ENCODE results near the gene CALML3. TPM values are rescaled to one million over a fixed set of nuclear protein-coding genes. Genes with fewer than 3 reads are reported as not detected.

The CALML3 gene
- total RNA-seq, 1 experiment from 2014 or later, result not detected

DNA sequence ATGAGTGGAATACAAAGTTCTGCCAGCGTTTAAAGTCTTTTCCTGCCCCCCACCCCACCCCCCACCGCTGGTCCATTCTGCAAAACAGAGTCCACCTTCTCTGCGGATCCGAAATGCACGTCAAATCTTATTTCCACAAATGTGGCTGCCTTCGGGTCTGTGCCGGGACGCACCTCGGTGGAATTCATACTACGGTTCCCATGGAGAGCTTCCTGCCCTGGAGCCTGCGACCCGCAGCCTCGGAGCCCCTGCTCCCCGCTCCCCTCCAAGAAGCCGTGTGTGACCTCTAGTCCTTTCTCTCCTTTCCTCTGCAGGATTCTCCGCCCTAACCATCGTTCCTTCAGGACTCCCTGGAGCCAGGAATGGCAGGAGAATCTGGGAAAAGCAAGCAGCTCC, 12.9 kb upstream of the CALML3 start:
- Mint-ChIP-seq H3K27ac (no peak overlapping the region), H3K4me3 (no peak overlapping the region), H3K27me3 (ENCODE audit: low read depth) (peaks cover 5% of the 10 kb centered on the region), H3K4me1 (peaks cover 9 to 21% of the 10 kb centered on the region in 2 experiments), H3K36me3 (ENCODE audit: insufficient read depth in 1 of 3, low read depth in 3 of 3) (no peaks in the 10 kb centered on the region), H3K9me3 (no peaks in the 10 kb centered on the region; a peak in 2 of 5 replicates)
- no peak overlapping the region for H2BK15ac ChIP-seq (ENCODE audit: low read depth, low read length)
- H3K27me3 ChIP-seq (ENCODE audit: insufficient read depth, low read length), result no peaks in the 10 kb centered on the region
- no peak overlapping the region for H4K5ac ChIP-seq (ENCODE audit: insufficient read length, low read depth, low read length)
- no peak overlapping the region for H2AFZ ChIP-seq (ENCODE audit: low read length)
- H2BK20ac ChIP-seq (ENCODE audit: low read depth, low read length, poor library complexity, severe bottlenecking), result no peak overlapping the region
- H3K4me2 ChIP-seq (ENCODE audit: insufficient read depth, insufficient read length, low read length), result no peak overlapping the region
- no peak overlapping the region for H3T11ph ChIP-seq (ENCODE audit: low read length)
- TF ChIP-seq, protein P1, sequence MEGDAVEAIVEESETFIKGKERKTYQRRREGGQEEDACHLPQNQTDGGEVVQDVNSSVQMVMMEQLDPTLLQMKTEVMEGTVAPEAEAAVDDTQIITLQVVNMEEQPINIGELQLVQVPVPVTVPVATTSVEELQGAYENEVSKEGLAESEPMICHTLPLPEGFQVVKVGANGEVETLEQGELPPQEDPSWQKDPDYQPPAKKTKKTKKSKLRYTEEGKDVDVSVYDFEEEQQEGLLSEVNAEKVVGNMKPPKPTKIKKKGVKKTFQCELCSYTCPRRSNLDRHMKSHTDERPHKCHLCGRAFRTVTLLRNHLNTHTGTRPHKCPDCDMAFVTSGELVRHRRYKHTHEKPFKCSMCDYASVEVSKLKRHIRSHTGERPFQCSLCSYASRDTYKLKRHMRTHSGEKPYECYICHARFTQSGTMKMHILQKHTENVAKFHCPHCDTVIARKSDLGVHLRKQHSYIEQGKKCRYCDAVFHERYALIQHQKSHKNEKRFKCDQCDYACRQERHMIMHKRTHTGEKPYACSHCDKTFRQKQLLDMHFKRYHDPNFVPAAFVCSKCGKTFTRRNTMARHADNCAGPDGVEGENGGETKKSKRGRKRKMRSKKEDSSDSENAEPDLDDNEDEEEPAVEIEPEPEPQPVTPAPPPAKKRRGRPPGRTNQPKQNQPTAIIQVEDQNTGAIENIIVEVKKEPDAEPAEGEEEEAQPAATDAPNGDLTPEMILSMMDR (conservative IDR thresholded peaks at IDR 0.05), result no peak
- H3K4me1 ChIP-seq (ENCODE audit: insufficient read depth, low read length), result no peaks in the 10 kb centered on the region
- H3K27ac ChIP-seq (ENCODE audit: insufficient read length, low read depth, low read length), result no peak overlapping the region
- no peak overlapping the region for H2AK5ac ChIP-seq (ENCODE audit: insufficient read length, low read length)
- no peak overlapping the region for H3K18ac ChIP-seq (ENCODE audit: insufficient read length, low read depth, low read length)
- no peak overlapping the region for H3K56ac ChIP-seq (ENCODE audit: insufficient read length, low read depth, low read length)
- no peak overlapping the region for H2BK5ac ChIP-seq (ENCODE audit: insufficient read length, low read length)
- no peak overlapping the region for H2BK120ac ChIP-seq (ENCODE audit: low read depth, low read length, poor library complexity, severe bottlenecking)
- no peak overlapping the region for H3K23ac ChIP-seq (ENCODE audit: insufficient read length, low read depth, low read length)
- H3K79me2 ChIP-seq (ENCODE audit: insufficient read depth, low read length), result no peaks in the 10 kb centered on the region
- H3K14ac ChIP-seq (ENCODE audit: insufficient read depth, low read length), result no peak overlapping the region
- no peaks in the 10 kb centered on the region for H3K79me1 ChIP-seq (ENCODE audit: insufficient read depth, low read depth, low read length, poor library complexity, severe bottlenecking)
- no peaks in the 10 kb centered on the region for H4K20me1 ChIP-seq (ENCODE audit: control insufficient read depth, insufficient read depth, insufficient read length)
- DNase-seq, result no peak
- no peaks in the 10 kb centered on the region for H3K23me2 ChIP-seq (ENCODE audit: insufficient read length, low read depth, low read length, poor library complexity, severe bottlenecking)
- no peak overlapping the region for H3K9ac ChIP-seq (ENCODE audit: extremely low read depth, insufficient read length, low read length)
- H4K8ac ChIP-seq (replicated peaks; ENCODE audit: insufficient read length, low read depth, low read length), result no peak overlapping the region
- no peak overlapping the region for H4K91ac ChIP-seq (ENCODE audit: insufficient read length, low read depth, low read length)
- no peaks in the 10 kb centered on the region for H3K9me3 ChIP-seq (ENCODE audit: control insufficient read depth, low read depth, low read length)
- no CpG with 5 or more reads among the region's 17 CpGs for WGBS (ENCODE audit: extremely low coverage, insufficient read length, low lambda C conversion rate)
- H2BK12ac ChIP-seq (ENCODE audit: insufficient read length, low read depth, low read length), result no peak overlapping the region
- no peak overlapping the region for H3K4ac ChIP-seq (ENCODE audit: low read depth, low read length)

Data from H9 (cell line).